HEK293 (cell line): ENCODE results near the gene EIF4G3.

ENCODE experiments used
- EGR2 ChIP-seq: fragments of 450-650 bp; formaldehyde crosslinking; IDR thresholded peaks from 2 replicates; pipeline ENCODE4 v1.5.1; 2016; ENCODE audit warnings: low read depth, missing biosample characterization, missing genetic modification characterization
- GLIS1 ChIP-seq: fragments of 450-650 bp; formaldehyde crosslinking; IDR thresholded peaks from 2 replicates; pipeline ENCODE4 v1.5.1; 2016; ENCODE audit warnings: missing biosample characterization, missing genetic modification characterization
- MZF1 ChIP-seq: fragments of 450-650 bp; formaldehyde crosslinking; IDR thresholded peaks from 2 replicates; pipeline ENCODE4 v1.5.1; 2017; ENCODE audit warnings: missing biosample characterization, missing genetic modification characterization, borderline replicate concordance
- SETDB1 ChIP-seq: IDR thresholded peaks from one replicate; pipeline ENCODE4 v1.6.1; 2017; ENCODE audit warnings: mild to moderate bottlenecking, low read length, moderate library complexity, mixed read lengths; ENCODE audit not compliant: insufficient read length
- TRIM28 ChIP-seq: IDR thresholded peaks from 2 replicates; pipeline ENCODE4 v1.6.1; 2011; ENCODE audit warnings: low read length, control low read depth, borderline replicate concordance
- ZBTB20 ChIP-seq: fragments of 450-650 bp; formaldehyde crosslinking; IDR thresholded peaks from 2 replicates; pipeline ENCODE4 v1.5.1; 2016; ENCODE audit warnings: missing biosample characterization, missing genetic modification characterization
- ZBTB8A ChIP-seq: fragments of 450-650 bp; formaldehyde crosslinking; IDR thresholded peaks from 2 replicates; pipeline ENCODE4 v1.5.1; 2016; ENCODE audit warnings: missing biosample characterization, missing genetic modification characterization
- ZFP69B ChIP-seq: fragments of 450-650 bp; formaldehyde crosslinking; IDR thresholded peaks from 2 replicates; pipeline ENCODE4 v1.5.1; 2016; ENCODE audit warnings: missing biosample characterization, missing genetic modification characterization
- ZNF10 ChIP-seq: fragments of 450-650 bp; formaldehyde crosslinking; IDR thresholded peaks from 2 replicates; pipeline ENCODE4 v1.5.1; 2017; ENCODE audit warnings: missing biosample characterization, missing genetic modification characterization
- ZNF155 ChIP-seq: fragments of 450-650 bp; formaldehyde crosslinking; IDR thresholded peaks from 2 replicates; pipeline ENCODE4 v1.5.1; 2016; ENCODE audit warnings: missing biosample characterization, missing genetic modification characterization
- ZNF175 ChIP-seq: fragments of 450-650 bp; formaldehyde crosslinking; IDR thresholded peaks from 2 replicates; pipeline ENCODE4 v1.5.1; 2016; ENCODE audit warnings: missing biosample characterization, missing genetic modification characterization
- ZNF2 ChIP-seq: fragments of 450-650 bp; formaldehyde crosslinking; IDR thresholded peaks from 2 replicates; pipeline ENCODE4 v1.5.1; 2016; ENCODE audit warnings: missing biosample characterization, missing genetic modification characterization
- ZNF23 ChIP-seq: fragments of 450-650 bp; formaldehyde crosslinking; IDR thresholded peaks from 2 replicates; pipeline ENCODE4 v1.5.1; 2016; ENCODE audit warnings: missing biosample characterization, missing genetic modification characterization, borderline replicate concordance
- ZNF311 ChIP-seq: fragments of 450-650 bp; formaldehyde crosslinking; IDR thresholded peaks from 2 replicates; pipeline ENCODE4 v1.5.1; 2017; ENCODE audit warnings: missing biosample characterization, missing genetic modification characterization, borderline replicate concordance
- ZNF341 ChIP-seq: fragments of 450-650 bp; formaldehyde crosslinking; IDR thresholded peaks from 2 replicates; pipeline ENCODE4; 2016; ENCODE audit warnings: low read depth, missing biosample characterization, missing genetic modification characterization
- ZNF394 ChIP-seq: fragments of 450-650 bp; formaldehyde crosslinking; IDR thresholded peaks from 2 replicates; pipeline ENCODE4 v1.5.1; 2016; ENCODE audit warnings: missing biosample characterization, missing genetic modification characterization, mild to moderate bottlenecking, moderate library complexity, borderline replicate concordance
- ZNF48 ChIP-seq: fragments of 450-650 bp; formaldehyde crosslinking; IDR thresholded peaks from 2 replicates; pipeline ENCODE4 v1.5.1; 2016; ENCODE audit warnings: missing biosample characterization, missing genetic modification characterization
- ZNF664 ChIP-seq: fragments of 450-650 bp; formaldehyde crosslinking; IDR thresholded peaks from 2 replicates; pipeline ENCODE4 v1.5.1; 2016; ENCODE audit warnings: missing biosample characterization, missing genetic modification characterization
- ZNF701 ChIP-seq: fragments of 450-650 bp; formaldehyde crosslinking; IDR thresholded peaks from 2 replicates; pipeline ENCODE4 v1.5.1; 2016; ENCODE audit warnings: missing biosample characterization, missing genetic modification characterization
- ZSCAN23 ChIP-seq: fragments of 450-650 bp; formaldehyde crosslinking; IDR thresholded peaks from 2 replicates; pipeline ENCODE4 v1.5.1; 2016; ENCODE audit warnings: missing biosample characterization, missing genetic modification characterization
- ZXDB ChIP-seq: fragments of 450-650 bp; formaldehyde crosslinking; IDR thresholded peaks from 2 replicates; pipeline ENCODE4 v1.5.1; 2016; ENCODE audit warnings: missing biosample characterization, missing genetic modification characterization
- TF ChIP-seq, protein P1 (sequence below): fragments of 450-650 bp; formaldehyde crosslinking; IDR thresholded peaks from 2 replicates; pipeline ENCODE4 v1.5.1; 2016; ENCODE audit warnings: missing biosample characterization, missing genetic modification characterization
- TF ChIP-seq, protein P2 (sequence below): fragments of 450-650 bp; formaldehyde crosslinking; IDR thresholded peaks from 2 replicates; pipeline ENCODE4 v1.5.1; 2017; ENCODE audit warnings: missing biosample characterization, missing genetic modification characterization
- TF ChIP-seq, protein P3 (sequence below): fragments of 450-650 bp; formaldehyde crosslinking; conservative IDR thresholded peaks from 2 replicates; pipeline ENCODE4 v1.5.1; 2016; ENCODE audit warnings: low read depth, missing biosample characterization, missing genetic modification characterization
- TF ChIP-seq, protein P4 (sequence below): fragments of 450-650 bp; formaldehyde crosslinking; IDR thresholded peaks from 2 replicates; pipeline ENCODE4 v1.5.1; 2017; ENCODE audit warnings: missing biosample characterization, missing genetic modification characterization
- TF ChIP-seq, protein P5 (sequence below): fragments of 450-650 bp; formaldehyde crosslinking; IDR thresholded peaks from 2 replicates; pipeline ENCODE4 v1.5.1; 2016; ENCODE audit warnings: missing biosample characterization, missing genetic modification characterization
- TF ChIP-seq, protein P6 (sequence below): fragments of 450-650 bp; formaldehyde crosslinking; IDR thresholded peaks from 2 replicates; pipeline ENCODE4 v1.5.1; 2017; ENCODE audit warnings: missing biosample characterization, missing genetic modification characterization

Gene EIF4G3

DNA sequence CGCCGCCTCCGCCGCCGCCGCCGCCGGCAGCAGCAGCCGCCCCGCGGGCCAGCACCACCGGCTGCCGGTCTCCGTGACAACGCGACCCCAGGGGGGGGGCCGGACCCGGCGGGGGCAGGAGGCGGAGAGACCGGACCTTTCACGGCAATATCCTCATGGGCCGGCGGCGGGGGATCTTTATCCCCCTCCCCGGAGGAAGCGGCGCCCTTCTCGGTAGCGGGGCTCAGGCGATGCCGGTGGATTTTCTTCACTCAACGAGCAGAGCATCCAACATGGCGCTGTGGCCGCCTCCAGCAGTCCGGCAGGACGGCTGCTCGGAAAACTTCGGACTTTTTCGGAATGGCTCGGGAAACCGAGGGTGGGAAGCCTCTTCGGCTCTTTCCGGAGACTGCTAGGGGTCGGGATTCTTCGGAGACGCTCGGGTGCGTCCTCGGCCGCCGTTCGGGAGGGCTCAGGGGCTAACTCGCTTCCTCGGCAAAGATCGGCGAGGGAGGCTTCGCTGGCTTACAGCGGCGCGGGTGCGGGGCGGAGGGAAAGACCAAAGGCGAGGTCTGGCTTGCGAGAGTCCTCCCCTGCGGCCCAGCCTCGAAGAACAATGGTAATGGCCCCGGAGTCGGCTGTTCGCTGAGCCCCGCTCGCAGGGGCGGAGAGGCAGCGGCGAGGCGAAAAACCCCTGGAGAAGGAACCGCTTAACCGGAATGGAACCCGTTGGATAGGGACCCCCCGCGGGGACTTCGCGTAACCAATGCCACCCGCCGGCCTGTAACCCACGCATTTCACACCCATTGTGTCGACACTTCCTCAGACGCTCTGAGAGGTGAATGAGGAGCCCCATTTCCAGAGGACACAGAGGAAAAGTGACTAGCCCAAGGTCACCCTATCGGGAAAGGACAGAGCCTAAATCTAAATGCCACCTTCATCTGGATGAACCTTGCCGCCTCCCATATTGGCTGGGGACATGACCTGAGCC, at the start of gene EIF4G3 (continued):
- TF ChIP-seq, protein P1, sequence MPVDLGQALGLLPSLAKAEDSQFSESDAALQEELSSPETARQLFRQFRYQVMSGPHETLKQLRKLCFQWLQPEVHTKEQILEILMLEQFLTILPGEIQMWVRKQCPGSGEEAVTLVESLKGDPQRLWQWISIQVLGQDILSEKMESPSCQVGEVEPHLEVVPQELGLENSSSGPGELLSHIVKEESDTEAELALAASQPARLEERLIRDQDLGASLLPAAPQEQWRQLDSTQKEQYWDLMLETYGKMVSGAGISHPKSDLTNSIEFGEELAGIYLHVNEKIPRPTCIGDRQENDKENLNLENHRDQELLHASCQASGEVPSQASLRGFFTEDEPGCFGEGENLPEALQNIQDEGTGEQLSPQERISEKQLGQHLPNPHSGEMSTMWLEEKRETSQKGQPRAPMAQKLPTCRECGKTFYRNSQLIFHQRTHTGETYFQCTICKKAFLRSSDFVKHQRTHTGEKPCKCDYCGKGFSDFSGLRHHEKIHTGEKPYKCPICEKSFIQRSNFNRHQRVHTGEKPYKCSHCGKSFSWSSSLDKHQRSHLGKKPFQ: peak; percentile 53
- TF ChIP-seq ZFP69B (tag by site-specific recombination): peak; percentile 36; the same call in 1 of the 2 replicates
- TF ChIP-seq ZNF10 (tag by site-specific recombination): 0 out of 2 replicates have a peak, but pooled peaks have one; percentile 13
- peak; percentile 21; the same call in 1 of the 2 replicates for TF ChIP-seq ZNF394
- no peak for TF ChIP-seq ZNF48 (tag by site-specific recombination)
- TF ChIP-seq ZNF2 (tag by site-specific recombination): peak; percentile 45; the same call in 1 of the 2 replicates
- TF ChIP-seq, protein P2, sequence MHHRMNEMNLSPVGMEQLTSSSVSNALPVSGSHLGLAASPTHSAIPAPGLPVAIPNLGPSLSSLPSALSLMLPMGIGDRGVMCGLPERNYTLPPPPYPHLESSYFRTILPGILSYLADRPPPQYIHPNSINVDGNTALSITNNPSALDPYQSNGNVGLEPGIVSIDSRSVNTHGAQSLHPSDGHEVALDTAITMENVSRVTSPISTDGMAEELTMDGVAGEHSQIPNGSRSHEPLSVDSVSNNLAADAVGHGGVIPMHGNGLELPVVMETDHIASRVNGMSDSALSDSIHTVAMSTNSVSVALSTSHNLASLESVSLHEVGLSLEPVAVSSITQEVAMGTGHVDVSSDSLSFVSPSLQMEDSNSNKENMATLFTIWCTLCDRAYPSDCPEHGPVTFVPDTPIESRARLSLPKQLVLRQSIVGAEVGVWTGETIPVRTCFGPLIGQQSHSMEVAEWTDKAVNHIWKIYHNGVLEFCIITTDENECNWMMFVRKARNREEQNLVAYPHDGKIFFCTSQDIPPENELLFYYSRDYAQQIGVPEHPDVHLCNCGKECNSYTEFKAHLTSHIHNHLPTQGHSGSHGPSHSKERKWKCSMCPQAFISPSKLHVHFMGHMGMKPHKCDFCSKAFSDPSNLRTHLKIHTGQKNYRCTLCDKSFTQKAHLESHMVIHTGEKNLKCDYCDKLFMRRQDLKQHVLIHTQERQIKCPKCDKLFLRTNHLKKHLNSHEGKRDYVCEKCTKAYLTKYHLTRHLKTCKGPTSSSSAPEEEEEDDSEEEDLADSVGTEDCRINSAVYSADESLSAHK: 0 out of 2 replicates have a peak, but pooled peaks have one; percentile 13
- no peak for TF ChIP-seq TRIM28
- TF ChIP-seq ZNF664: no peak
- no peak for TF ChIP-seq SETDB1
- TF ChIP-seq ZSCAN23 (tag by site-specific recombination): no peak
- no peak for TF ChIP-seq ZNF175 (tag by site-specific recombination)
- TF ChIP-seq ZXDB (tag by site-specific recombination): peak; percentile 89
- TF ChIP-seq, protein P3, sequence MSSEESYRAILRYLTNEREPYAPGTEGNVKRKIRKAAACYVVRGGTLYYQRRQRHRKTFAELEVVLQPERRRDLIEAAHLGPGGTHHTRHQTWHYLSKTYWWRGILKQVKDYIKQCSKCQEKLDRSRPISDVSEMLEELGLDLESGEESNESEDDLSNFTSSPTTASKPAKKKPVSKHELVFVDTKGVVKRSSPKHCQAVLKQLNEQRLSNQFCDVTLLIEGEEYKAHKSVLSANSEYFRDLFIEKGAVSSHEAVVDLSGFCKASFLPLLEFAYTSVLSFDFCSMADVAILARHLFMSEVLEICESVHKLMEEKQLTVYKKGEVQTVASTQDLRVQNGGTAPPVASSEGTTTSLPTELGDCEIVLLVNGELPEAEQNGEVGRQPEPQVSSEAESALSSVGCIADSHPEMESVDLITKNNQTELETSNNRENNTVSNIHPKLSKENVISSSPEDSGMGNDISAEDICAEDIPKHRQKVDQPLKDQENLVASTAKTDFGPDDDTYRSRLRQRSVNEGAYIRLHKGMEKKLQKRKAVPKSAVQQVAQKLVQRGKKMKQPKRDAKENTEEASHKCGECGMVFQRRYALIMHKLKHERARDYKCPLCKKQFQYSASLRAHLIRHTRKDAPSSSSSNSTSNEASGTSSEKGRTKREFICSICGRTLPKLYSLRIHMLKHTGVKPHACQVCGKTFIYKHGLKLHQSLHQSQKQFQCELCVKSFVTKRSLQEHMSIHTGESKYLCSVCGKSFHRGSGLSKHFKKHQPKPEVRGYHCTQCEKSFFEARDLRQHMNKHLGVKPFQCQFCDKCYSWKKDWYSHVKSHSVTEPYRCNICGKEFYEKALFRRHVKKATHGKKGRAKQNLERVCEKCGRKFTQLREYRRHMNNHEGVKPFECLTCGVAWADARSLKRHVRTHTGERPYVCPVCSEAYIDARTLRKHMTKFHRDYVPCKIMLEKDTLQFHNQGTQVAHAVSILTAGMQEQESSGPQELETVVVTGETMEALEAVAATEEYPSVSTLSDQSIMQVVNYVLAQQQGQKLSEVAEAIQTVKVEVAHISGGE (tag by site-specific recombination): no peak
- no peak for TF ChIP-seq ZNF701
- TF ChIP-seq, protein P4, sequence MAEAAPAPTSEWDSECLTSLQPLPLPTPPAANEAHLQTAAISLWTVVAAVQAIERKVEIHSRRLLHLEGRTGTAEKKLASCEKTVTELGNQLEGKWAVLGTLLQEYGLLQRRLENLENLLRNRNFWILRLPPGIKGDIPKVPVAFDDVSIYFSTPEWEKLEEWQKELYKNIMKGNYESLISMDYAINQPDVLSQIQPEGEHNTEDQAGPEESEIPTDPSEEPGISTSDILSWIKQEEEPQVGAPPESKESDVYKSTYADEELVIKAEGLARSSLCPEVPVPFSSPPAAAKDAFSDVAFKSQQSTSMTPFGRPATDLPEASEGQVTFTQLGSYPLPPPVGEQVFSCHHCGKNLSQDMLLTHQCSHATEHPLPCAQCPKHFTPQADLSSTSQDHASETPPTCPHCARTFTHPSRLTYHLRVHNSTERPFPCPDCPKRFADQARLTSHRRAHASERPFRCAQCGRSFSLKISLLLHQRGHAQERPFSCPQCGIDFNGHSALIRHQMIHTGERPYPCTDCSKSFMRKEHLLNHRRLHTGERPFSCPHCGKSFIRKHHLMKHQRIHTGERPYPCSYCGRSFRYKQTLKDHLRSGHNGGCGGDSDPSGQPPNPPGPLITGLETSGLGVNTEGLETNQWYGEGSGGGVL: peak; percentile 20; the same call in 1 of the 2 replicates
- TF ChIP-seq ZBTB8A (tag by site-specific recombination): peak; percentile 10; the same call in 1 of the 2 replicates
- peak; percentile 94 for TF ChIP-seq ZNF341 (tag by site-specific recombination)
- TF ChIP-seq ZNF23 (tag by site-specific recombination): no peak
- no peak for TF ChIP-seq ZNF311
- TF ChIP-seq EGR2 (tag by site-specific recombination): peak; percentile 34
- peak; percentile 66 for TF ChIP-seq GLIS1 (tag by site-specific recombination)
- TF ChIP-seq, protein P5, sequence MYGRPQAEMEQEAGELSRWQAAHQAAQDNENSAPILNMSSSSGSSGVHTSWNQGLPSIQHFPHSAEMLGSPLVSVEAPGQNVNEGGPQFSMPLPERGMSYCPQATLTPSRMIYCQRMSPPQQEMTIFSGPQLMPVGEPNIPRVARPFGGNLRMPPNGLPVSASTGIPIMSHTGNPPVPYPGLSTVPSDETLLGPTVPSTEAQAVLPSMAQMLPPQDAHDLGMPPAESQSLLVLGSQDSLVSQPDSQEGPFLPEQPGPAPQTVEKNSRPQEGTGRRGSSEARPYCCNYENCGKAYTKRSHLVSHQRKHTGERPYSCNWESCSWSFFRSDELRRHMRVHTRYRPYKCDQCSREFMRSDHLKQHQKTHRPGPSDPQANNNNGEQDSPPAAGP: peak; percentile 28; the same call in 1 of the 2 replicates
- TF ChIP-seq MZF1 (tag by site-specific recombination): no peak
- TF ChIP-seq ZNF155 (tag by site-specific recombination): no peak
- TF ChIP-seq, protein P6, sequence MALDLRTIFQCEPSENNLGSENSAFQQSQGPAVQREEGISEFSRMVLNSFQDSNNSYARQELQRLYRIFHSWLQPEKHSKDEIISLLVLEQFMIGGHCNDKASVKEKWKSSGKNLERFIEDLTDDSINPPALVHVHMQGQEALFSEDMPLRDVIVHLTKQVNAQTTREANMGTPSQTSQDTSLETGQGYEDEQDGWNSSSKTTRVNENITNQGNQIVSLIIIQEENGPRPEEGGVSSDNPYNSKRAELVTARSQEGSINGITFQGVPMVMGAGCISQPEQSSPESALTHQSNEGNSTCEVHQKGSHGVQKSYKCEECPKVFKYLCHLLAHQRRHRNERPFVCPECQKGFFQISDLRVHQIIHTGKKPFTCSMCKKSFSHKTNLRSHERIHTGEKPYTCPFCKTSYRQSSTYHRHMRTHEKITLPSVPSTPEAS (tag by site-specific recombination): no peak
- peak; percentile 50; the same call in 1 of the 2 replicates for TF ChIP-seq ZBTB20
